Endodermal cell (in vitro differentiated cells): ENCODE measurements around the gene MYH1. TPM values are rescaled to one million over a fixed set of nuclear protein-coding genes. Genes with fewer than 3 reads are reported as not detected.

Experiments
- DNase-seq: peaks from one replicate; pipeline ENCODE4 v3.0.0-alpha.2; 2017
- H3K27ac ChIP-seq: 2 replicates; pipeline ENCODE4 v1.5.1; 2013; ENCODE audit warnings: mild to moderate bottlenecking, low read depth, low read length, moderate library complexity
- H3K27me3 ChIP-seq: 2 replicates; pipeline ENCODE4 v1.6.1; 2013; ENCODE audit warnings: mild to moderate bottlenecking, low read length, moderate library complexity; ENCODE audit not compliant: insufficient read depth, control insufficient read depth, poor library complexity, severe bottlenecking
- H3K36me3 ChIP-seq: 2 replicates; pipeline ENCODE4 v1.7.0; 2013; ENCODE audit warnings: mild to moderate bottlenecking, low read length, moderate library complexity; ENCODE audit not compliant: control insufficient read depth, insufficient read depth
- H3K4me1 ChIP-seq: one replicate; pipeline ENCODE4 v1.7.0; 2013; ENCODE audit warnings: low read length; ENCODE audit not compliant: control insufficient read depth, insufficient read depth
- H3K4me3 ChIP-seq: 2 replicates; pipeline ENCODE4 v1.5.1; 2013; ENCODE audit warnings: mild to moderate bottlenecking, low read length, moderate library complexity
- H3K9ac ChIP-seq: 2 replicates; pipeline ENCODE4 v1.6.1; 2013; ENCODE audit warnings: mild to moderate bottlenecking, low read length, moderate library complexity; ENCODE audit not compliant: poor library complexity, severe bottlenecking; ENCODE audit errors: extremely low read depth
- H3K9me3 ChIP-seq: 2 replicates; pipeline ENCODE4 v1.6.1; 2013; ENCODE audit warnings: mild to moderate bottlenecking, low read length, moderate library complexity; ENCODE audit not compliant: control insufficient read depth
- H3K27ac Mint-ChIP-seq: 2 replicates; pipeline ENCODE4 v1.8.0; 2020; ENCODE audit warnings: mixed read lengths
- H3K27me3 Mint-ChIP-seq: 2 replicates; pipeline ENCODE4 v1.8.0; 2021; ENCODE audit warnings: mild to moderate bottlenecking, mixed read lengths; ENCODE audit not compliant: insufficient read depth
- H3K36me3 Mint-ChIP-seq: 2 replicates; pipeline ENCODE4 v1.8.0; 2020; ENCODE audit warnings: low read depth, mixed read lengths
- H3K4me1 Mint-ChIP-seq: 2 replicates; pipeline ENCODE4 v1.8.0; 2020; ENCODE audit warnings: mixed read lengths
- H3K4me3 Mint-ChIP-seq: 2 replicates; pipeline ENCODE4 v1.8.0; 2020; ENCODE audit warnings: mild to moderate bottlenecking, moderate library complexity, mixed read lengths
- H3K9me3 Mint-ChIP-seq: 2 replicates; pipeline ENCODE4 v1.8.0; 2020; ENCODE audit warnings: mild to moderate bottlenecking, mixed read lengths
- WGBS, 2 experiments: methylation state at CpG; one replicate each; pipeline versions ENCODE4 v1.1.5 to v1.1.7; 2013; ENCODE audit warnings: missing lambda C conversion rate in 2 of 2, mixed read lengths in 1 of 2; ENCODE audit not compliant: insufficient coverage in 1 of 2, insufficient read length in 1 of 2; 5-methylcytosine and 5-hydroxymethylcytosine counted together
- total RNA-seq, 2 donors: library from RNA; stranded (reverse); fragmentation: NEBNext Ultra II Directional in 1 of 2; extraction: Animal tissue kit (Norgen Biotek cat#: 25700) in 1 of 2; gene quantifications; 2 replicates in 1 of 2; 3 replicates in 1 of 2; pipeline ENCODE4 v1.2.1, GENCODE V29; 2021
- TF ChIP-seq, protein P1 (sequence below): fragments of 200-600 bp; sonication (generic); conservative IDR thresholded peaks from 2 replicates; pipeline ENCODE4 v1.5.0; 2021; ENCODE audit warnings: antibody characterized with exemption, mild to moderate bottlenecking

The MYH1 gene
- total RNA-seq, 2 donors from 2014 or later = not detected

DNA sequence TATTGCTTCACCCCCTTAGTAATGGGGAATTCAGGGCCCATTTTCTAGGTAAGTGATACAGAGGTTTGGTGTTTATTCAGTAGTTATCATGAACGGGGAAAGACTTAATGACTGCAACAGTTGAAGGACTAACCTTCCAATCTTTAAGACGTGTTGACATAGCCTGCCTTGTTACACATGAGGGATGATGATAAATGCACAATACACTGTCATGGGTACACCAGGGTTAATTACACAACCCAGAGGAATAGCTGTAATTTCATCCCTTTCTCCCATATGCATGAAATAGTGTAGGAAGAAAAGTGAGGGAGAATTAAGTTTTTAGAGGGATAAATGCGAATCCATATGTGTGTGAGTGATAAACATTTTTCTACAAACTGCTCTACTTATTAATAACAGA is 59.6 kb downstream of the MYH1 start:
- Mint-ChIP-seq H3K27ac (no peak overlapping the region), H3K4me1 (peaks cover 4% of the 10 kb centered on the region), H3K4me3 (no peak overlapping the region), H3K9me3 (no peaks in the 10 kb centered on the region), H3K36me3 (no peaks in the 10 kb centered on the region), H3K27me3 (peaks cover 66% of the 10 kb centered on the region)
- H3K36me3 ChIP-seq = no peaks in the 10 kb centered on the region
- H3K9ac ChIP-seq = no peak overlapping the region
- peaks cover 58% of the 10 kb centered on the region for H3K27me3 ChIP-seq
- H3K4me1 ChIP-seq = peaks cover 4% of the 10 kb centered on the region
- no peak overlapping the region for H3K4me3 ChIP-seq
- no peaks in the 10 kb centered on the region for H3K9me3 ChIP-seq
- WGBS, 2 experiments = 83 to 93% methylated on average over 1 to 2 of the region's 3 CpGs
- DNase-seq = no peak
- TF ChIP-seq, protein P1, sequence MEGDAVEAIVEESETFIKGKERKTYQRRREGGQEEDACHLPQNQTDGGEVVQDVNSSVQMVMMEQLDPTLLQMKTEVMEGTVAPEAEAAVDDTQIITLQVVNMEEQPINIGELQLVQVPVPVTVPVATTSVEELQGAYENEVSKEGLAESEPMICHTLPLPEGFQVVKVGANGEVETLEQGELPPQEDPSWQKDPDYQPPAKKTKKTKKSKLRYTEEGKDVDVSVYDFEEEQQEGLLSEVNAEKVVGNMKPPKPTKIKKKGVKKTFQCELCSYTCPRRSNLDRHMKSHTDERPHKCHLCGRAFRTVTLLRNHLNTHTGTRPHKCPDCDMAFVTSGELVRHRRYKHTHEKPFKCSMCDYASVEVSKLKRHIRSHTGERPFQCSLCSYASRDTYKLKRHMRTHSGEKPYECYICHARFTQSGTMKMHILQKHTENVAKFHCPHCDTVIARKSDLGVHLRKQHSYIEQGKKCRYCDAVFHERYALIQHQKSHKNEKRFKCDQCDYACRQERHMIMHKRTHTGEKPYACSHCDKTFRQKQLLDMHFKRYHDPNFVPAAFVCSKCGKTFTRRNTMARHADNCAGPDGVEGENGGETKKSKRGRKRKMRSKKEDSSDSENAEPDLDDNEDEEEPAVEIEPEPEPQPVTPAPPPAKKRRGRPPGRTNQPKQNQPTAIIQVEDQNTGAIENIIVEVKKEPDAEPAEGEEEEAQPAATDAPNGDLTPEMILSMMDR = no peak
- H3K27ac ChIP-seq = no peak overlapping the region

DNA sequence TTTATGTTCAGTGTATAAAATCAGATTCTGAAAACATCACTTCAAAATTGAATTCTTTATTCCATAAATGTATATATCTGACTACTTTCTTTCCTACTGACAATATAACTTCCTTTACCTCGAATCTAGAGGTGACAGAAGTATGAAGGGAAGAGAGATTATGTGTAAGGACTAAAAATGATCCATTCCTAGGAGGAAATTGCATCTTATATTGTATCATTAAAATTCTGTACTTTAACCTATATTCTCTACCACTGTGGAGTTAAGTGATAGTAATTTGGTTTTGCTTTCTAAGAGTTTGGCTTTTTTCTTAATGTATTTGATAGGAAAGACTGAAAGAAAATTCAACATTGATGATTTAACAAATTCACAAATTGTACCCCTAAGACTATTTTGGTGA is 60.4 kb downstream of the MYH1 start:
- no peak overlapping the region for H3K4me3 Mint-ChIP-seq
- DNase-seq = no peak
- H3K9me3 Mint-ChIP-seq = no peaks in the 10 kb centered on the region

DNA sequence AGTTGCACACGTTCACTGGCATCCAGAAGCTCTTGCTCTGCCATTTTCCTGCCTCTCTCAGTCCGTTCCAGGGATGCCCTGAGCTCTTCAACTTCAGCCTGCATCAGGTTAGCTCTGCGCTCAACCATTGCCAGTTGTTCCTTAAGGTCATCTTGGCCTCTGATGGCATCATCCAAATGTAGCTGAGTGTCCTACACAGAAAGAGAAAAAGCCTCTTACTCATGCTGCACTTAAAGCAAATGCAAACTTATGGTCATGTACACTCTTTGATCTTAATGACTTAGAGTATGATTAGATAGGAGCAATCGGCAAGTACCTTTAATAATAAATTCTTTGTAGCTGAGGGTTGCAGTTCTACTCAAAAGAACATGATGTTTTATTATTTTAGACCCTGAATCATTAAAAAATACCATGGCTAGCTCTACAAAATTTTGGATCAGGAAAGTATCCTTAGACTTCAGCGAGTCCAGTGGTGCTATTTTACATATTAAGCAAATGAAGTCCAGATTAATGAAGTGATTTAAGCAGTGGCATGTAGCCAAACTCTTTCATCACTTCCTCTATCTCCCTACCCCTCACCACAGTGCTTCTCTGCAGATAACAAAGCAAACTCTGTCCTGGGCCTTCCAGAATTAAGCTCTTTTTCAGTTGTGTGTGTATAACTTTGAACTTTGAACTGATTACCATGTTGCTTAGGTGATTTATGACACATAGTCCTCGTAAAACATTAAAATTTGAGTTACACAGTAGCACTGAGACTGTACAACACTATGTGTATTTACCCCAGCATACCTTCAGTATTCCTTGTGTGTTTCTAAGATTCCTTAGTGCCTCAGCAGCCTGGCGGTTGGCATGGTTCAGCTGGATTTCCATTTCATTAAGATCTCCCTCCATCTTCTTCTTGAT is 71.1 kb downstream of the MYH1 start:
- Histone ChIP-seq H3K36me3 (no peaks in the 10 kb centered on the region), H3K9ac (no peak overlapping the region), H3K9me3 (no peaks in the 10 kb centered on the region), H3K27ac (no peak overlapping the region), H3K4me1 (no peaks in the 10 kb centered on the region), H3K27me3 (no peaks in the 10 kb centered on the region), H3K4me3 (no peak overlapping the region)
- Mint-ChIP-seq H3K27me3 (no peaks in the 10 kb centered on the region), H3K9me3 (no peaks in the 10 kb centered on the region), H3K27ac (no peak overlapping the region), H3K4me3 (no peak overlapping the region), H3K36me3 (no peaks in the 10 kb centered on the region), H3K4me1 (peaks cover 4% of the 10 kb centered on the region)
- no peak for DNase-seq
- TF ChIP-seq, protein P1 = no peak
- WGBS, 2 experiments = 92 to 95% methylated on average over 5 to 7 of the region's 7 CpGs

More for the DNA sequence above, 60.4 kb downstream of the MYH1 start:
- Histone ChIP-seq H3K9me3 (no peaks in the 10 kb centered on the region), H3K4me3 (no peak overlapping the region), H3K9ac (no peak overlapping the region), H3K36me3 (no peaks in the 10 kb centered on the region), H3K4me1 (peaks cover 4% of the 10 kb centered on the region), H3K27me3 (peaks cover 58% of the 10 kb centered on the region), H3K27ac (no peak overlapping the region)
- Mint-ChIP-seq H3K27me3 (peaks cover 60% of the 10 kb centered on the region), H3K36me3 (no peaks in the 10 kb centered on the region), H3K4me1 (peaks cover 4% of the 10 kb centered on the region), H3K27ac (no peak overlapping the region)
- TF ChIP-seq, protein P1 = no peak
- WGBS, 2 experiments = no CpG with 5 or more reads among the region's 1 CpG

Other genes with a start within 250 kb of the MYH1 start
- gene MYH13, start 145.5 kb downstream of the MYH1 start, total RNA-seq = not detected
- gene MYH8, start 96.6 kb downstream of the MYH1 start, total RNA-seq = not detected
- gene MYH4, start 49.0 kb downstream of the MYH1 start, total RNA-seq = not detected
- gene MYH2, start 31.1 kb upstream of the MYH1 start, total RNA-seq = under 1 TPM in 1 of 2 donors, not detected in 1; 0.99 TPM
- 1 to 10 TPM; 1.7 to 2.0 TPM for gene MYH3, start 138.8 kb upstream of the MYH1 start, total RNA-seq
- gene SCO1, start 179.0 kb upstream of the MYH1 start, total RNA-seq = 10 to 100 TPM; 43.3 to 43.9 TPM
- 1 to 10 TPM; 6.8 to 8.9 TPM for gene ADPRM, start 179.1 kb upstream of the MYH1 start, total RNA-seq
- gene TMEM220, start 211.5 kb upstream of the MYH1 start, total RNA-seq = 10 to 100 TPM in 1 of 2 donors, 1 to 10 TPM in 1; 1.4 to 10.9 TPM